GM18499 (cell line): ENCODE measurements around the gene PTPRR.

Experiments used
- ATAC-seq: cut with Tn5 transposase; IDR thresholded peaks from one replicate; pipeline ENCODE4 v1.9.1; 2021; ENCODE audit warnings: moderate number of reproducible peaks; ENCODE audit not compliant: insufficient read depth, unreplicated experiment

PTPRR gene

GRCh38 chr12:70719672-70720420 lies 200.7 kb downstream of the PTPRR start:
- no peak for ATAC-seq

GRCh38 chr12:70719071-70719470 lies 201.5 kb downstream of the PTPRR start:
- ATAC-seq = no peak

- ATAC-seq = no peak
Observed at GRCh38 chr12:70711831-70712230, 208.7 kb downstream of the PTPRR start.

GRCh38 chr12:70709022-70709421 lies 211.5 kb downstream of the PTPRR start:
- ATAC-seq = no peak

GRCh38 chr12:70706611-70707010 lies 213.9 kb downstream of the PTPRR start:
- ATAC-seq = no peak

- ATAC-seq = no peak
Observed at GRCh38 chr12:70698345-70698744, 222.2 kb downstream of the PTPRR start.

- no peak for ATAC-seq
Observed at GRCh38 chr12:70695361-70696023, 225.0 kb downstream of the PTPRR start.

GRCh38 chr12:70692681-70693288 lies 227.8 kb downstream of the PTPRR start:
- ATAC-seq = no peak

GRCh38 chr12:70691018-70691672 lies 229.4 kb downstream of the PTPRR start:
- no peak for ATAC-seq

- no peak for ATAC-seq
Observed at GRCh38 chr12:70686907-70687306, 233.6 kb downstream of the PTPRR start.

- no peak for ATAC-seq
Observed at GRCh38 chr12:70686299-70686698, 234.2 kb downstream of the PTPRR start.

- ATAC-seq = no peak
Observed at GRCh38 chr12:70683976-70684375, 236.6 kb downstream of the PTPRR start.

- ATAC-seq = no peak
Observed at GRCh38 chr12:70671698-70672097, 248.8 kb downstream of the PTPRR start.

GRCh38 chr12:70670948-70671347 lies 249.6 kb downstream of the PTPRR start:
- no peak for ATAC-seq

GRCh38 chr12:70667253-70667652 lies 253.3 kb downstream of the PTPRR start:
- ATAC-seq = no peak

- no peak for ATAC-seq
Observed at GRCh38 chr12:70666364-70666763, 254.2 kb downstream of the PTPRR start.

- no peak for ATAC-seq
Observed at GRCh38 chr12:70664465-70664881, 256.1 kb downstream of the PTPRR start.

- no peak for ATAC-seq
Observed at GRCh38 chr12:70663838-70664237, 256.7 kb downstream of the PTPRR start.

- peak; percentile 49 for ATAC-seq
Observed at GRCh38 chr12:70661466-70662161, 258.9 kb downstream of the PTPRR start.

GRCh38 chr12:70660620-70661219 lies 259.8 kb downstream of the PTPRR start:
- ATAC-seq = no peak
